ENCODE results near the gene GSS.

DNA sequence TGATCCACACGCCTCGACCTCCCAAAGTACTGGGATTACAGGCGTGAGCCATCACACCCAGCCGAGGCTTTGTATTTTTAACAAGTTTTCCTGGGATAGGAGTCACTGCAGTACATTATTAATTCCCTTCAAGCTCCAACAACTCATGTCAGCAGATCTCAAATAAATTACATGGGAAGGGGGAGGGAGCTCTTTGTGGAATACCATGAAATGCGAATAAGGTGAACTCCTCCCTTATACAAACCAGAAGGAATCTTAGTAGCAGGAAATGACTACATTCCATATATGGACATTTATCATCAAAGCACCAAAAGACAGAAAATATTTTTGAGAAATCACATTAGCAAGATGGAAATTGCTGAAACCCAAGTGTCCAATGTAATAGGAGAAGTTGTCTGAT, 2.9 kb downstream of the GSS start:
- TF ChIP-seq BHLHE40 (IDR thresholded peaks at IDR 0.05; ENCODE audit: borderline replicate concordance) (no peak), CTBP1 (IDR thresholded peaks at IDR 0.05; ENCODE audit: borderline replicate concordance) (no peak), SP1 (IDR thresholded peaks at IDR 0.05) (no peak), ZNF384 (IDR thresholded peaks at IDR 0.05) (no peak), FOXM1 (IDR thresholded peaks at IDR 0.05; ENCODE audit: borderline replicate concordance) (no peak), ARNT (IDR thresholded peaks at IDR 0.05) (no peak), TARDBP (IDR thresholded peaks at IDR 0.05) (no peak), ELF4 (IDR thresholded peaks at IDR 0.05) (no peak), PKNOX1 (IDR thresholded peaks at IDR 0.05) (no peak), SUZ12 (IDR thresholded peaks at IDR 0.05) (no peak)
